Measurements from ENCODE around the gene C3orf33.
A peak's percentile ranks its signal among the peaks of the same experiment; 100 is the strongest.
"Not testable (repeated sequence)": the region's sequence is repeated elsewhere in the genome, so short reads cannot be mapped to it uniquely, and the experiment has no call there.

The C3orf33 gene, protein sequence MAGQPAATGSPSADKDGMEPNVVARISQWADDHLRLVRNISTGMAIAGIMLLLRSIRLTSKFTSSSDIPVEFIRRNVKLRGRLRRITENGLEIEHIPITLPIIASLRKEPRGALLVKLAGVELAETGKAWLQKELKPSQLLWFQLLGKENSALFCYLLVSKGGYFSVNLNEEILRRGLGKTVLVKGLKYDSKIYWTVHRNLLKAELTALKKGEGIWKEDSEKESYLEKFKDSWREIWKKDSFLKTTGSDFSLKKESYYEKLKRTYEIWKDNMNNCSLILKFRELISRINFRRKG

DNA sequence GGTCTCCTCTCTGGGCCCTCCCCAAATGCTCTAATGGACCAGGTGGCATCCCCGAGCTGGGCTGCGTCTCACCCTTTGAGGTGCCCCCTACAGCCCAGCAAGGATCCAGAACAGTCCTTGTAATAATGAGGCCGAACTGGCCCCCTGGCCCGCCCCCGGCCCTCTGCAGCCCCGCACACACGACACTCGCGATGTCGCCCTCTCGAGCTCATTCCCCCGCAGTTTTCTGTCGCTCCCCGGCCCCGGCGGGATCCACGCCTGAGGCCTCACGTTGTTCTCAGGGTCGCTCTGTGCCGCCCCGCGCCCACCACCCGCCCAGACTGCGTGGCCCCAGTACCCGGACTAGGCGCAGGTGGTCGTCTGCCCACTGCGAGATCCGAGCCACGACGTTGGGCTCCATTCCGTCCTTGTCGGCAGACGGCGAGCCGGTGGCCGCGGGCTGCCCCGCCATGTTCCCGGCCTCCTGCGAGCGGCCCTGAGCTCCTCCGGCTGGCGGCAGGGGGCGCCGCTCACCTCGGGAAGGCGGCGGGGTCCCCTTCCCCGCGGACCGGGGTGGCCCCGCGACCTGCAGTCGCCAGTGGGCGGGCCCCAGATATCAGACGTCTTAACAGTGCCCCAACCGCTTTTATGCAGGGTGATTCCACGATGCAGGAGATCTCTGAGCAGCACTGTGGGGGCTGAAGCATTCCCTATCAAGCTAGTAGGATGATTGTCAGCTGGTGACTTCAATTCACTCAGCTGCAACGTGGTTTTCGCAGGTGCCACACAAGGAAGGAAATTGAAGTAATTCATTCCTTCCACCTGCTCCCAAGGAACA is at the start of gene C3orf33:
Gene C3orf33 (minus strand): TSS at position 477 of the 817 bp plus-strand sequence. CDS start 26 bp downstream, at position 451.
- DNase-seq, result peak; percentile 75

DNA sequence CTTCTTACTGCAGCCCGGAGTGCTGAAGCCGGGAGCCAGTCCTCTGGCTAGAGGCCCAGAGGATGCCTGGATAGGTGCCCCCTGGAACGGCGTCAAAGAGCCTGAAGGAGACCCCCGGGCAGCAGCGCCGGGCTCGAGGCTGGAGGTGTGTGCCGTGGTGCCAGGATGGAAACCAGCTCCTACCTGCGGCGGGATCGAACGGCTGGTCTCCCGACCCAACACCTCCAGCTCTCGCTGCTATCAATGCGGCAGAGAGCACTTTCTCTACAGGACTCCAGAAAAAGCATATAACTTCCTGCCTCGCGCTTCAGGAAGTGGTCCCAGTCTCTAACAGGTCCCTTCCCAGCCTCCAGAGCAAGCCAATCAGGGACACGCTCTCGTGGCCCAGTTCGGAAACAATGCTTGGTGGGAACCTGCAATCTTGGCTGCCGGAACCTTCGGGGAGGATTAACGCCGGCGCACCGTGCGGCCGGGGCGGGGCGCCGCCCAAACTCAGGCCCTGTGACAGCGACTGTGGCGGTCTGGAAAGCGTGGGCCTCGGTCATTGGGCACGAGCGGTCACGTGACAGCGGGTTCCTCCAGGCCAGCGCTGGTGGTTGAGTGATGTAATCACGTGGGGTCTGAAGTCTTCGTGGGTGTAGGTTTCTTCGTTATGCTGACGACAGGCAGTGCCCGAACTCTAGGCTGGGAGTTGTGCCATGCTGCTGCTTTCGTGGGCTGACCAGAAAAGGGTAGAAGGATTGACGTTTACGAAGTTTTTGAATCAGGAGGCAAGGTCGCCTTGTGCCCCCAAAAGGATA is 48.3 kb upstream of the C3orf33 start, which contains the start of gene SLC33A1:
Gene SLC33A1 (minus strand): TSS at position 287 of the 800 bp plus-strand sequence. CDS start 430 bp downstream, outside the sequence.
- peak; percentile 94 for DNase-seq

DNA sequence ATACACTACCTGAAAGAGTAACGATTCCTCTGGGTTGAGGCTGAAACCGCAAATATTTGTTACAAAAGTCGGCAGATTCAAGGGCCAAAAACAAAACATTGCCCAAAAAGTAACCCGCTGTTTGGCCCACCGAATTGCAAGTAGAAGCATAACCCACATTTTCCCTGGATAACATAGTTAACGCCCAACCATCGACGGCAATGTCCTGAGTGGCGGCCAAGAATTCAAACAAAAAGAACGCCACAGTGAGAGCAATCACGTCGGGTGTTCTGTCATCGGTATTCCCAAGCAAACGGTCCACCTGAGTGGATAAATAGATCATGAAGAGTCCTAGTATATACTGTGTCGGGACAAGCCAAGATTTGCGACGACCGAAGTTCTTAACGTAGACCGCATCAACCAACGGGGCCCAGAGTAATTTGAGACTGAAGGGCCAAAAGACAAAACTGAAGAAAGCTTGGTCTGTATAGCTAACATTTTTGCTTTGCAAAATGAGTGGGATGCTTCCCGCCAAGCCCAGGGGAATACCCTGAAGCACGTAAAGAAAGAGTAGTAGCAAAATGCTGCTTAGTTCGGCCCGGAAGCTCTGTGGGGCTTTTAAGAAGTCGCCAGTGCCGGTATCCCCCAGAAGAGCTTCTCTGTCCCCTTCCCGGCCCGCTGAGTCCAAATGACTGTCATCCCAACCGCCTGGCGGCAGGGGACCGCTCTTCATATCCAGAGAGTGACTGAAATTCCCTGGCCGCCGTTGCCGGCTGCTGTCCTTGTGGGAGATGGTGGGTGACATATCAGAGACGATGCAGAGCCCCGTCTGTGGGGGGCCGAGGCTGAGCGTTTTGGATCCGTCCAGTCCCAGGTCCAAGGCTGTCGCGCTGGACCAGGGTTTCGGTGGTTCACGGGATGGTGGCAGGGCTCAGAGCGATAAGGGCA is 47.4 kb upstream of the C3orf33 start:
- no peak for DNase-seq

DNA sequence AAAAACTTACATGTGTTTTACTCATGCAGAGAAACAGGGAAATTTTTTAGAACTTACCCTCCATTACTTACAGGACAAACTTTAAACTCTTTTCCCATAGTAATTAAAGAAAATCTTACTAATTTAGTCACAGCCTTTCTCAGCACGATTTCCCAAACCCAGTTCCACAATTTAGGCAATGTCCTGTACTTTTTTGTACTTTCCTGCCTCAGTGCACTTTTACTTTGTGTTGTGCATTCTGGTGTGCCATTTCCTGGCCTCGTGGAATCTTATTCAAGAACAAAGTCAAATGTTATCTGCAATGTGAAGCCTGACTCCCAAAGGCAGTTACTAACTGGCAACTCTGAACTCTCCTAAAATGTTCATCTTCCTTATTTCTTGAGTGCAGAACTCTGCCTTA is 46.3 kb upstream of the C3orf33 start:
- no peak for DNase-seq

- DNase-seq, result not testable (repeated sequence)
These were observed 43.3 kb upstream of the C3orf33 start for GRCh38 chr3:155849404-155849803.

DNA sequence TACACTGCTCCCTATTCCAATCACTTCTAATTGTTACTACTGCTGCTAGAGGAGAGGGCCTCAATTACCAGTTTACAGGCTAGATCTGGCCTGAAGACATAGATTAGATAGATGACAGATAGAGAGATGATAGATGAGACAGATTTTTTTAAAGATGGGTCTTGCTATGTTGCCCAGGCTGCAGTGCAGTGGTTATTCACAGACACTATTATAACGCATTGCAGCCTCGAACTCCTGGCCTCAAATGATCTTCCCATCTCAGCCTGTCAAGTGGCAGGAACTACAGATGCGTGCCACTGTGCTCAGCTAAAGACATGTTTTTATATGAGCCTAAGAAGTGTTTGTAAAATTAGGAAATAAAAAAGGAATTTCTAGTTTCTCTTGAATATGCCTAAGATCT is 41.9 kb upstream of the C3orf33 start:
- DNase-seq, result no peak

DNA sequence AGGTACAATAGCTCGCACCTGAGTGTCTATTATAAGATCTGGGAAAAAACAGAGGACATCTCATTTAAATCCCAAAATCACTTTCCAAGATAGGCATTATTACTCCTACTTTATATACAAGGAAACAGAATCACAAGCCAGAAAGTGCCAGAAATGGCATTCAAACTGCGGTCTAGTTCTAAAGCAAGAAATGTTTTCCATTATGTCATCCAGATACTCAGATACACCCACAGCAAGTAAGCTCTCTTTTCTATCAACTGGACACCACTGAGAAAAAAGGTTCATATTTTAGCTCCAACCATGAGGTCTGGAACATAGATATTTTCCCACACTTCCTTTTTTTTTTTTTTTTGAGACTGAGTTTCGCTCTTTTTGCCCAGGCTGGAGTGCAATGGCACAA is 40.0 kb upstream of the C3orf33 start:
- DNase-seq, result no peak

- DNase-seq, result no peak
These were observed 37.5 kb upstream of the C3orf33 start for GRCh38 chr3:155843569-155843968.

DNA sequence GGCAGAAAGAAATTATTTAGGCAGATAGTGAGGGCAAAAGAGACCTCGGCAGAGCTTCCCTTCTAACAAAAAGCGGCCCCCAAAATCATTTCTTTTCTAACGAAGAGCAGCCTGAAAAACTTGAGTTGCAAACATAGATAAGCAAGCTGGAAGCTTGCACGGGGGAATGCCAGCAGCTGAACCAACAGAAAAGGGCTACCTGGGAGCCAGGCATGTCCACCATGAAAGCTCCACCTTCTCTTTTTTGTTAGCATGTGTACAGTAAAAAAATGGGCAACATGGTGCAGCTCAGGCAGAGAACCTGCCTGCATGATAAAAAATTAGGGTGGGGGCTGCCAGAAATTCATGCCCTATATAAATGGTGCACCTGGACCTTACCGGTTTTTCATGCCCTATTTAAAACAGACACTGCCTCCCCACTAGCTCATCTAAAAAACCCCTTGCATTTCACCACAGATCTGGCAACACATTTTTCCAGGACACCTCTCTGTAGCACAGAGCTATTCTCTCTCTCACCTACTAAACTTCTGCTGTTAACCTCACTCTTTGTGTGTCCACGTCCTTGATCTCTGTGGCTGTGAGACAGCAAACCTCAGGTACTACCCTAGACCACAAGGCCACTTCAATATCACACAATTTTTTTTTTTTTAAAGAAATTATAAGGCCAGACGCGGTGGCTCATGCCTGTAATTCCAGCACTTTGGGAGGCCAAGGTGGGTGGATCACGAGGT is 29.4 kb upstream of the C3orf33 start:
- DNase-seq, result no peak

DNA sequence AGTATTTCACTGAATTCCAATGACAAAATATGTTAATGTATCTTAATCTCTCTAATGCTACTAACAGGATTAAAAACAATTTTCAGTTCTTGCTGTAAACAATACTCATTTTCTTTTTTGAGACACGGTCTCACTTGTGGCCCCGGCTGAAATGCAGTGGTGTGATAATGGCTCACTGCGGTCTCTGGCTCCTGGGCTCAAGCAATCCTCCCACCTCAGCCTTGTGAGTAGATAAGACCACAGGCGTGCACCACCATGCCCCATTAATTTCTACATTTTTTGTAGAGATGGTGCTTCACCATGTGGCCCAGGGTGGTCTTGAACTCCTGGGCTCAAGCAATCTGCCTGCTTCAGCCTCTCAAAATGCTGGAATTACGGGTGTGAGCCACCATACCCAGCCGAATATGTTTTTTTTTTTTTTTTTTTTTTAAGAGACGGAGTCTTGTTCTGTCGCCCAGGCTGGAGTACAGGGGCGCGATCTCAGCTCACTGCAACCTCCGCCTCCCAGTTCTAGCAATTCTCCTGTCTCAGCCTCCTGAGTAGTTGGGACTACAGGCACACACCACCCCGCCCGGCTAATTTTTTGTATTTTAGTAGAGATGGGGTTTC is 22.5 kb upstream of the C3orf33 start:
- not testable (repeated sequence) for DNase-seq

GRCh38 chr3:155815030-155815545 is 9.0 kb upstream of the C3orf33 start:
- DNase-seq, result no peak

GRCh38 chr3:155813224-155813623 is 7.1 kb upstream of the C3orf33 start:
- DNase-seq, result not testable (repeated sequence)

DNA sequence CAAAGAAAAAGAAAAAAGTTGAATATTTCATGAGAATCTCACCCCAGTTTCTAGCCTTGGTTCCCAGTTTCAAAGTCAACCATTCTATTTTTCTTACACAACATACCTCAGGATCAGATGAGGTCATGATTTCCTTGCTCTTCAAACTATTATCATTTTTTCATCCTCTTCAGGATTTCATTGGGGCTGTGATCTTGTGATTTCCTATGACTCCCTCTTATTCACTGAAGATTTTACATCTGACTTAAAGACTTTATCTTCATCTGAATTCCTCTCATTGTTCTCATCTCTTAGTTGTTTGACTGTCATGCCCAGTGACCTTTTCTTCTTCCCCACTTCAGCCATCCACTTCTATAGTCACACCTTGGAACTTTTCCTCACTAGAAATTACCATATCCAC is 3.1 kb upstream of the C3orf33 start:
- no peak for DNase-seq

GRCh38 chr3:155807823-155808222 is 1.7 kb upstream of the C3orf33 start:
- no peak for DNase-seq

DNA sequence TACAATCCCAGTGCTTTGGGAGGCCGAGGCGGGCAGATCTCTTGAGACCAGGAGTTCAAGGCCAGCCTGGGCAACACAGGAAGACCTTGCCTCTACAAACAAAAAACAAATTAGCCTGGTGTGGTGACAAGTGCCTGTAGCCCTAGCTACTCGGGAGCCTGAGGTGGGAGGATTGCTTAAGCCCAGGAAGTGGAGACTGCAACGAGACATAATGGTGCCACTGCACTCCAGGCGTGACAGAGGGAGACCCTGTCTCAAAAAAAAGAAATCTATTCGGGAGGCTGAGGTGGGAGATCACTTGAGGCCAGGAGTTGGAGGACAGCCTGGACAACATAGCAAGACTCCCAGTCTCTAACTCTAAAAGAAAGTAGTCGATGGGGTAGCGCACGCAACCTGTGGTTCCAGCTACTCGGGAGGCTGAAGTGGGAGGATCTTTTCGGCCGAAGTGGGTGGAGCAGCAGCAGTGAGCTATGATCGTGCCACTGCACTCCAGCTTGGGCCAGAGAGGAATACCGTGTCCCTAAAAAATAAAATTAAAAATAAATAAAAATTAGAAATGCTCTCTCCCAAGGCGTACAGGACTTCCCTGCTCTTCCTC is 775 bp downstream of the C3orf33 start:
- peak; percentile 46 for DNase-seq

DNA sequence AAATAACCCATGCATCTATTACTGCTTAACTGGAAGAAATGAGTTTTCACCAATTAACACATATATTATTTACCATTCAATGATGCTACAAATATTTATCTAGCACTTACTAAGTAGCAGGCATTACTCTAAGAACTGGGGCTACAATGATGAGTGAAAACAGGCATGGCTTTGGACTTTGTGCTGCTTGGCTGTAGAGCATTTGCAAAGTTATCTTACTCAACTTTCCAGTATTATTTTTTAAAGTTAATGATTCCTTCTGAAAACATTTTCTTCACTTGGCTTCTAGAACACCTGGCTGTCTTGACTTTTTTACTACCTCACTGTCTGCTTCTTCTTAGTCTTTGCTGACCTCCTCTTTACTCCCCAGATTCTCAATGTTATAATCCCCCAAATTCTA is 1.8 kb downstream of the C3orf33 start:
- no peak for DNase-seq

DNA sequence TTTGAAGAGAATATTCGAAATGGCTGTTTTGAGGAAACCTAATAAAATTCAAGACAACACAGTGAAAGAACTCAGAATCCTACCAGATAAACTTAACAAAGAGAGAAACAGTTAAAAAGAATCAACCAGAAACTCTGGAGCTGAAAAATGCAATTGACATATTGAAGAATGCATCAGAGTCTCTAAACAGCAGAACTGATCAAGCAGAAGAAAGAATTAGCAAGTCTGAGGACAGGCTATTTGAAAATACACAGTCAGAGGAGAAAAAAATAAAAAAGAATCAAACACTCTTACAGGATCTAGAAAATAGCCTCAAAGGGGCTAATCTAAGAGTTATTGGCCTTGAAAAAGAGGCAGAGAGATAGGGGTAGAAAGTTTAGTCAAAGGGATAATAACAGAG is 13.5 kb downstream of the C3orf33 start:
- no peak for DNase-seq

DNA sequence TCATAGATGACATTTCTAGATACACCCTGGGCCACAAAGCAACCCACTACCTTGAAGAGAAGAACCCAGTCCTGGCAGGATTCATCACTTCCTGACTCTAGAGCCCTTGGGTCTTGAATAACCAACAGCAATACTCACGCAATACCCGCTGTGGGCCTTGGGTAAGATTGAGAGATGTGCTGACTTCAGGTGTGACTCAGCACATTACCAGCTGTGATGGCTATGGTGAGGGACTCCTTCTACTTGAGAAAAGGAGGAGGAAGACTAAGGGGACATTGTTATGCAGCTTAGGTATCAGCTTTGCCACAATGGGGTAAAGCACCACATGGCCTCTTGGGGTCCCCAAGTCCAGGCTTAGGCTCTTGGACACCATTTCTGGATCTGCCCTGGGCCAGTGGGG is 14.9 kb downstream of the C3orf33 start:
- no peak for DNase-seq

DNA sequence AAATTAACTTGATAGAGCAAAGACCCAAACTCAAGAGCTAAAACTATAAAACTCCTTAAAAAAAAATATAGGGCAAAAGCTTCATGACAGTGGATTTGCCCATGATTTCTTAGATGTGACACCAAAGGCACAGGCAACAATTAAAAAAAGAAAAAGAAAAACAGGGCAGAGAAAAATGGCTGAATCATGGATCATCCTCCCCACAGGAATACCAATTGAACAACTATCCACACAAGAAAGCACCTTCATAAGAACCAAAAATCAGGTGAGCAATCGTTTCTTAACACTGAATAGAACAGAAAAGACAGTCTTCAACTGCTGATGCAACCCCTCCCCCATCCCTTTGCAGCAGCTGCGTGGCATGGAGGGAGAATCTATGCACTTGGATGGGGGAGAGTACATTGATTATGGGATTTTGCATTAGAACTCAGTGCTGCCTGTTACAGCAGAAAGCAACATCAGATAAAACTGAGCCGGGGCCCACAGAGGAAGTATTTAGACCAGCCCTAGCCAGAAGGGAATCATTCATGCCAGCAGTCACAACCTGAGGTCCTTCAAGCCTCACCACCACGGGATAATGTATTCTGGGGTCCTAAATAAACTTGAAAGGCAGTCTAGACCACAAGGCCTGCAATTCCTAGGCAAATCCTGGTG is 15.7 kb downstream of the C3orf33 start:
- DNase-seq, result no peak

Measured in NCI-H2227 treated with DMSO at 0.1 percent for 48 hours (cell line).